GM12892 (cell line): ENCODE measurements around the gene HAGHL.
A peak's percentile ranks its signal among the peaks of the same experiment; 100 is the strongest.

Experiments used
- POLR2A ChIP-seq: IDR thresholded peaks from 2 replicates; pipeline ENCODE4 v1.6.1; 2011; ENCODE audit warnings: low read depth, low read length, control low read depth
- TAF1 ChIP-seq: IDR thresholded peaks from 2 replicates; pipeline ENCODE4 v1.6.1; 2011; ENCODE audit warnings: low read depth, mild to moderate bottlenecking, control low read depth, low read length, borderline replicate concordance

DNA sequence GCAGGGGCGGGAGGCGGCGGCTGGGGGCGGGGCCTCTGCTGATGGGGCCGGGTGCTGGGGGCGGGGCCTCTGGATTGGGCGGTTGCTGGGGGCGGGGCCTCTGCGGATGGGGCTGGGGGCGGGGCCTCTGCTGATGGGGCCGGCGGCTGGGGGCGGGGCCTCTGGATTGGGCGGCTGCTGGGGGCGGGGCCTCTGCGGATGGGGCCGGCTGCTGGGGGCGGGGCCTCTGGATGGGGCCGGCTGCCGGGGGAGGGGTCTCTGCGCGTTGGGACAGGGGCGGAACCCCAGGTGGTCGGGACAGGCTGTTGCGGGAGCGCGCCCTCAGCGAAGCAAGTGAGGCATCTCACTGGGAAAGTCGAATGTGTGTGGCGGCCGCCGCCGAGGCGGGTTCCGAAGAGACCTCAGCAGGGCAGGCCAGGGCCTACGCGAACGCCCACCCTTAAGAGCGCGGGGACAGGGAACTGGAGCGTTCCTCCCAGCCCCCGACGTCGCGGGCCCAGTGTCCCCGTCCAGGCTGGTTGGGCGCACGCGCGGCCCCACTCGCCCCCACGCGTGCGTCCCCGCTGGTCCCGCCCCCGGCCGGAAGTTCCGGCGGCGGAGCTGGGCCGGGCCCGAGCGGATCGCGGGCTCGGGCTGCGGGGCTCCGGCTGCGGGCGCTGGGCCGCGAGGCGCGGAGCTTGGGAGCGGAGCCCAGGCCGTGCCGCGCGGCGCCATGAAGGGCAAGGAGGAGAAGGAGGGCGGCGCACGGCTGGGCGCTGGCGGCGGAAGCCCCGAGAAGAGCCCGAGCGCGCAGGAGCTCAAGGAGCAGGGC, 46.9 kb upstream of the HAGHL start, which contains the start of gene STUB1:
- TF ChIP-seq POLR2A (peak; percentile 84; the same call in 1 of the 2 replicates), TAF1 (no peak; the same call in 1 of the 2 replicates)
